HEK293T (cell line): Measurements from ENCODE around the gene POLR2J2.
"Not testable (repeated sequence)": the region's sequence is repeated elsewhere in the genome, so short reads cannot be mapped to it uniquely, and the experiment has no call there.

Experiments used
- CTCF ChIA-PET: fragments of 350-600 bp; formaldehyde crosslinking; extraction: SDS; loops from one replicate; lab custom pipeline; 2021; ENCODE audit warnings: antibody characterized with exemption, inconsistent platforms; lab: Yijun Ruan, JAX
- POLR2A ChIA-PET: fragments of 350-600 bp; formaldehyde crosslinking; extraction: SDS; loops from one replicate; lab custom pipeline; 2020; ENCODE audit warnings: antibody characterized with exemption, inconsistent platforms; lab: Yijun Ruan, JAX
- DNase-seq: peaks from one replicate; pipeline ENCODE4 v3.0.0; 2012; ENCODE audit warnings: mixed read lengths; ENCODE audit errors: extremely low spot score

The POLR2J2 gene

GRCh38 chr7:102680780-102681179 is 9.3 kb upstream of the POLR2J2 start:
- DNase-seq, CTCF ChIA-PET, POLR2A ChIA-PET: not testable (repeated sequence)

- CTCF ChIA-PET, POLR2A ChIA-PET, DNase-seq: not testable (repeated sequence)
Measured at GRCh38 chr7:102675545-102675944, 4.1 kb upstream of the POLR2J2 start.

- DNase-seq, CTCF ChIA-PET: not testable (repeated sequence)
Measured at GRCh38 chr7:102673447-102674067, 2.1 kb upstream of the POLR2J2 start.

GRCh38 chr7:102671956-102672307 is 469 bp upstream of the POLR2J2 start:
- CTCF ChIA-PET, POLR2A ChIA-PET, DNase-seq: not testable (repeated sequence)

More at GRCh38 chr7:102673447-102674067, 2.1 kb upstream of the POLR2J2 start:
- POLR2A ChIA-PET = not testable (repeated sequence)

GRCh38 chr7:102667523-102667922 is 3.9 kb downstream of the POLR2J2 start:
- DNase-seq, POLR2A ChIA-PET, CTCF ChIA-PET: not testable (repeated sequence)

- CTCF ChIA-PET, POLR2A ChIA-PET, DNase-seq: not testable (repeated sequence)
Measured at GRCh38 chr7:102666850-102667249, 4.6 kb downstream of the POLR2J2 start.

GRCh38 chr7:102664765-102665164 is 6.7 kb downstream of the POLR2J2 start:
- DNase-seq, CTCF ChIA-PET, POLR2A ChIA-PET: not testable (repeated sequence)

- DNase-seq, CTCF ChIA-PET, POLR2A ChIA-PET: not testable (repeated sequence)
Measured at GRCh38 chr7:102649924-102650323, 21.5 kb downstream of the POLR2J2 start, which contains the start of gene SPDYE2B. Gene SPDYE2B, plus strand, starts transcription at chr7:102650319. Its CDS starts 2,030 bp downstream, at chr7:102652349.

GRCh38 chr7:102647813-102648212 is 23.6 kb downstream of the POLR2J2 start:
- DNase-seq, CTCF ChIA-PET, POLR2A ChIA-PET: not testable (repeated sequence)

- CTCF ChIA-PET, DNase-seq, POLR2A ChIA-PET: not testable (repeated sequence)
Measured at GRCh38 chr7:102643404-102643803, 28.1 kb downstream of the POLR2J2 start.

GRCh38 chr7:102642691-102643090 is 28.8 kb downstream of the POLR2J2 start, which contains the start of gene UPK3BL1:
Gene UPK3BL1, minus strand, starts transcription at chr7:102642791. Its CDS starts 50 bp downstream, at chr7:102642741.
- POLR2A ChIA-PET, DNase-seq, CTCF ChIA-PET: not testable (repeated sequence)

GRCh38 chr7:102638848-102639247 is 32.6 kb downstream of the POLR2J2 start:
- DNase-seq, CTCF ChIA-PET, POLR2A ChIA-PET: not testable (repeated sequence)

GRCh38 chr7:102636956-102637355 is 34.5 kb downstream of the POLR2J2 start:
- DNase-seq, CTCF ChIA-PET, POLR2A ChIA-PET: not testable (repeated sequence)

- DNase-seq, POLR2A ChIA-PET, CTCF ChIA-PET: not testable (repeated sequence)
Measured at GRCh38 chr7:102635354-102635753, 36.1 kb downstream of the POLR2J2 start.

GRCh38 chr7:102634299-102634698 is 37.2 kb downstream of the POLR2J2 start:
- CTCF ChIA-PET, DNase-seq, POLR2A ChIA-PET: not testable (repeated sequence)

- POLR2A ChIA-PET, DNase-seq, CTCF ChIA-PET: not testable (repeated sequence)
Measured at GRCh38 chr7:102630622-102631021, 40.8 kb downstream of the POLR2J2 start.

- DNase-seq, POLR2A ChIA-PET, CTCF ChIA-PET: not testable (repeated sequence)
Measured at GRCh38 chr7:102627271-102627904, 44.1 kb downstream of the POLR2J2 start.

GRCh38 chr7:102618122-102618521 is 53.3 kb downstream of the POLR2J2 start:
- DNase-seq, POLR2A ChIA-PET, CTCF ChIA-PET: not testable (repeated sequence)

GRCh38 chr7:102616507-102617125 is 54.8 kb downstream of the POLR2J2 start, which contains the start of gene RASA4:
Gene RASA4, minus strand, starts transcription at chr7:102616756. Its CDS starts 67 bp downstream, at chr7:102616689.
- CTCF ChIA-PET, POLR2A ChIA-PET, DNase-seq: not testable (repeated sequence)
